Renal pelvis (tissue), 4 donors: ENCODE data around the gene KCNMA1. TPM values are rescaled to one million over a fixed set of nuclear protein-coding genes. Genes with fewer than 3 reads are reported as not detected.

Experiments used
- DNase-seq: peaks from one replicate; pipeline ENCODE4 v3.0.0-alpha.2; 2013
- polyA plus RNA-seq, 3 donors: library from polyadenylated mRNA; unstranded; fragments of 120-200 nt; gene quantifications; one replicate each; pipeline ENCODE4 v1.2.1, GENCODE V29; 2013; ENCODE audit not compliant: insufficient read length in 3 of 3

The KCNMA1 gene
- polyA plus RNA-seq, 3 donors, result 3.2 to 3.9 (median 3.4) TPM

GRCh38 chr10:77452952-77453564 is 184.6 kb downstream of the KCNMA1 start:
- no peak for DNase-seq

GRCh38 chr10:77451886-77452285 is 185.7 kb downstream of the KCNMA1 start:
- DNase-seq, result no peak

GRCh38 chr10:77448226-77448625 is 189.4 kb downstream of the KCNMA1 start:
- no peak for DNase-seq

GRCh38 chr10:77446700-77447099 is 190.9 kb downstream of the KCNMA1 start:
- DNase-seq, result no peak

- DNase-seq, result no peak
Measured at GRCh38 chr10:77445547-77445946, 192.1 kb downstream of the KCNMA1 start.

GRCh38 chr10:77444041-77444440 is 193.6 kb downstream of the KCNMA1 start:
- no peak for DNase-seq

- DNase-seq, result no peak
Measured at GRCh38 chr10:77442699-77443189, 194.9 kb downstream of the KCNMA1 start.

- DNase-seq, result peak; percentile 33
Measured at GRCh38 chr10:77441353-77442166, 196.0 kb downstream of the KCNMA1 start.

GRCh38 chr10:77436257-77436975 is 201.2 kb downstream of the KCNMA1 start:
- no peak for DNase-seq

GRCh38 chr10:77433546-77433945 is 204.1 kb downstream of the KCNMA1 start:
- no peak for DNase-seq

- no peak for DNase-seq
Measured at GRCh38 chr10:77431980-77432797, 205.4 kb downstream of the KCNMA1 start.

- DNase-seq, result no peak
Measured at GRCh38 chr10:77431209-77431611, 206.4 kb downstream of the KCNMA1 start.

GRCh38 chr10:77430530-77430929 is 207.1 kb downstream of the KCNMA1 start:
- DNase-seq, result no peak

- DNase-seq, result no peak
Measured at GRCh38 chr10:77428691-77429395, 208.8 kb downstream of the KCNMA1 start.

GRCh38 chr10:77424257-77424656 is 213.4 kb downstream of the KCNMA1 start:
- no peak for DNase-seq

- peak; percentile 57 for DNase-seq
Measured at GRCh38 chr10:77422491-77423338, 214.9 kb downstream of the KCNMA1 start.

GRCh38 chr10:77421591-77421990 is 216.0 kb downstream of the KCNMA1 start:
- DNase-seq, result no peak

GRCh38 chr10:77420947-77421523 is 216.6 kb downstream of the KCNMA1 start:
- no peak for DNase-seq

GRCh38 chr10:77419979-77420378 is 217.6 kb downstream of the KCNMA1 start:
- no peak for DNase-seq

- no peak for DNase-seq
Measured at GRCh38 chr10:77419056-77419455, 218.6 kb downstream of the KCNMA1 start.
